HG03457 (cell line): ENCODE results near the gene DDX51.
"Not testable (repeated sequence)": the region's sequence is repeated elsewhere in the genome, so short reads cannot be mapped to it uniquely, and the experiment has no call there.

Experiments
- ATAC-seq: cut with Tn5 transposase; IDR thresholded peaks from one replicate; pipeline ENCODE4 v1.9.1; 2021; ENCODE audit warnings: moderate number of reproducible peaks; ENCODE audit not compliant: unreplicated experiment

The DDX51 gene

DNA sequence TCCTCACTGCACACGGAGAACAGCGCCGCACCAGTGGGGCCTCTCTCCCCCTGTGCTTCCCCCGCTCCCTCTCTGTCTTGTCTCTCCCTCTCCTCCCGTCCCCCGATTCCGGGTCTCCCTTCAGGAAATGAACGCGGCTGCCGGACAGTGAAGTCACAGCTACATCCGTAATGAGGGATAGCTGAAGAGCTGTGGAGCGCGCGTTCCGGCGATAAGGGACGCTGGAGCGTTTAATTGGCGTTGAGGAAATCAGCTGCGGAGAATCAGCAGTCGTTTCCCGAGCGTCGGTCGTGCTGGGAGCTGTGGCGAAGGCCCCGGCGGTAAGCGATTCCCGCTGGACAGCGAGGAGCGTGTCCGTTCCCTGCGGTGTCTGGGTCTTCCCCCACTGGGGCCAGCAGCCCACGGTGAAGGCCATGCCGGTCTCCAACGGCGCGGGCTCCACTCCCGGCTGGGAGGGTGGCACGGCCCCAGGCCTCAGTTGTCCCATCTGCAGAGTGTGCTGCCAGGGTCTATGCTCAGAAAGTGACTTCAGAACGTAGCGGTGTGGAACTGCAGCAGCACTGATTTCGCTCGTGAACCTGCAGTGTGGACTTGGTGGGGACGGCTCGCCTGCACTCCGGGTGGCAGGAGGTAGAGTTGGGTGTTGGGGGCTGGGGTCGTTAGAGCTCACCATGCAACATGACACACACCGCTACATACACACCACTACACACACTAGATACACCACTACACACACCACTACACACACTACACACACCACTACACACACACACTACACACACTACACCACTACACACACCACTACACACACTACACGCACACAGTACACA is 11.0 kb upstream of the DDX51 start:
- ATAC-seq, result no peak

- ATAC-seq, result no peak
Observed at GRCh38 chr12:132154341-132154761, 10.2 kb upstream of the DDX51 start.

DNA sequence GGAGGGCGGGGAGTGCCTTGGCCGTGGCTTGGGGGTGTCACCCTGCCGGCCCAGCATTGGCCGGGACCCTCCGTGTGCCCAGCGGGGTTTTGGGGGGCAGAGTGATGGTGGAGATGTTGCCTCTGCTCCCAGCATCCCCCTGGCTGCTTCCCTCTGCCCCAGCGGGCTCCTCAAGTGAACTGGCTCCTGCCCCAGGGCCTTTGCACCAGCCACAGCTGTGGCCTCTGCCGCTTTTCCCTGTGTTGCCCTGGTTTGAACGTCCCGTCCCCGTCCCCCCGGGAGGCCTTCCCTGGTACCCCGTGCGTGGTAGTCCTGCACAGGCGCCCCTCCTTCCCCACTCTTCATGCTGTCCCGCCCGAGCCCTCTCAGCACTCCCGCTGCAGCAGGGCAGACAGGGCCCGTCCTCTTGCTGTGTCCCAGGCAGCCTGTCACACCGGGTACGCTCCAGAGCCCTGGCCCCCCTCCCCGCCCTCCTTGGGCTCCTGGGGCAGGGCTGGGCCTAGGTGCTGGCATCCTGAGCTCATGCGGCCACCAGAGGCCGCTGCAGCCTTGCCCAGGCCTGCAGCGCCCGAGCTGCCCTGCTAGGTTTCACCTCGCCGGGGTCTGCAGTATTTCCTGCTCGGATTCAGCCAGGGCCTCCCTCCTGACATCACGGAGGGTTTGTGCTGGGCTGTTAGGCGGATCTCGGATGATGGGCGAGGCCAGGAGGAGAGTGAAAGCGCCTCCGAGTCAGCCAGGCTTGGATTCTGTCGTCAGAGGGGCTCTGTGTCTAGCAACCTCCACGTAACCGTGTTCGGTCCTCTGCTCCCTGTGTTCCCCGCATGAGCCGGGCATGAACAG is 9.6 kb upstream of the DDX51 start:
- no peak for ATAC-seq

- ATAC-seq, result no peak
Observed at GRCh38 chr12:132152953-132153352, 8.8 kb upstream of the DDX51 start.

DNA sequence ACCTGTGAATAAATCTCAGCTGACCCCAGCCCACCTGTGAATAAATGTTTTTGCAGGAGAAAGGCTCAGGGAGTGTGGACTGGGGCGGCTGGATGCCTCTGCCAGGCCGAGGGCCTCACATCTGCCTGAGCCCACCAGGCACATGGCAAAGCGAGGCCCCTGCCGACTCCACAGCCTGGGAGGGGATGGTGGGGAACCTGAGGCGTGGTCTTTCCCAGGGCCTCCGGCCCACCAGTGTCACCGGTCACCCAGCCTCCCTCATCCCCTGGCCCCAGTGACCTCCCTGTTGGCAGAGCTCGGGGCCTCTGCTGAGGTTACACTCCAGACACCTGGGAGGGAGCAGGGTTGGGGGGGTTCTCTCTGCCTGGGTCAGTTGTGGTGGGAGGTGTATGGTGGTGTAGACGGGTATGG is 8.3 kb upstream of the DDX51 start:
- ATAC-seq, result no peak

DNA sequence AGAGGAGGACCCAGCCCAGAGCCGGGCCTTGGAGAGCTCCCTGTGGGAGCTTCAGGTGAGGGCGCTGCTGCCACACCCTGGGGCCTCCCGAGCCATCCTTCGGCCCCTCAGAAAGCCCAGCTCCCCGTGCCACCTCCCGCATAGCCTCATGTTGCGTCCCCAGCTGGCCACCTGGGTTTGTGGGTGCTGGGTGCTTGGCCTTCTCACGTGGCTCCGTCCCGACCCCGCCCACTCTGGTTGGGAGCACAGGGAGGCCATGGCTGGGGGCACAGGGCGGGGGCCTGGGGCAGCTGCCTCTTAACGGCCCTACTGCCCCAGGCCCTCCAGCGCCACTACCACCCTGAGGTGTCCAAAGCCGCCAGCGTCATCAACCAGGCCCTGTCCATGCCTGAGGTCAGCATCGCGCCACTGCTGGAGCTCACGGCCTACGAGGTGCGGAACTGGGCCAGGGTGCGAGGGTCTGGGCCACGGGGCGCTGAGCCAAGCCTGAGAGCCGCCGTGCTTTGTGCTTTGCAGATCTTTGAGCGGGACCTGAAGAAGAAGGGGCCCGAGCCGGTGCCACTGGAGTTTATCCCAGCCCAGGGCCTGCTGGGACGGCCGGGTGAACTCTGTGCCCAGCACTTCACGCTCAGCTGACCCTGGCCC is 7.8 kb upstream of the DDX51 start:
- no peak for ATAC-seq

DNA sequence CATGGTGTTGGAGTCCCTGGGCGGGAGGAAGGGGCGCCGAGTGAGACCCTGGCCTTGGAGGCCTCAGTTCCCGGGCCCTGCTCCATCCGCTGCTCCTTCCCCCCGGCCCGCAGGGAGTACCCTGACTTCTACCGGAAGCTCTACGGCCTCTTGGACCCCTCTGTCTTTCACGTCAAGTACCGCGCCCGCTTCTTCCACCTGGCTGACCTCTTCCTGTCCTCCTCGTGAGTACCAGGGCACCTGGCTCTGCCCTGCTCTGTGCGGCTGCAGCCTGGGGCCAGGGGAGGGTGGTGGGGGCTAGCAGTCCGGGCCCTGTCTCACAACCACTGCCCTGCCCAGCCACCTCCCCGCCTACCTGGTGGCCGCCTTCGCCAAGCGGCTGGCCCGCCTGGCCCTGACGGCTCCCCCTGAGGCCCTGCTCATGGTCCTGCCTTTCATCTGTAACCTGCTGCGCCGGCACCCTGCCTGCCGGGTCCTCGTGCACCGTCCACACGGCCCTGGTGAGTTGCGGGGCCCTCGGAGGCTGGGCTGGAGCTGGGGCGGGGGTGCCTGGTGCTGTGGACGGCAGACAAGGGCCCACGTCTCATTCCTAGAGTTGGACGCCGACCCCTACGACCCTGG is 7.1 kb upstream of the DDX51 start:
- ATAC-seq, result no peak

DNA sequence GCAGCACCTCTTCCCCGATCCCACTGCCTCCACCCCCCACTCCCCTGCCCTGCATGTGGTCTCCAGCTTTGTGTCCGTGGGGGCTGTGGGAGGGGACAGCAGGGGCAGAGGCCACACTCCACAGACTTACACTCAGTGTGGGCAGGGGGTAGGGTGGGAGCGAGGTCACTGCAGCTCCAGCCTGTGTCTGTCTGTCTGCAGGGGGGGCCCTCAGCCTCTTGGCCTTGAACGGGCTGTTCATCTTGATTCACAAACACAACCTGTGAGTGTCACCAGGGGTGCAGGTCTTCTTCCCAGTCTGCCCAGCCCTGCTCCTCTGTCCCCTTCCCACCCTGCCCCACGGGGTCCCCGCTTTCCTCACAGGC is 6.6 kb upstream of the DDX51 start:
- ATAC-seq, result no peak

DNA sequence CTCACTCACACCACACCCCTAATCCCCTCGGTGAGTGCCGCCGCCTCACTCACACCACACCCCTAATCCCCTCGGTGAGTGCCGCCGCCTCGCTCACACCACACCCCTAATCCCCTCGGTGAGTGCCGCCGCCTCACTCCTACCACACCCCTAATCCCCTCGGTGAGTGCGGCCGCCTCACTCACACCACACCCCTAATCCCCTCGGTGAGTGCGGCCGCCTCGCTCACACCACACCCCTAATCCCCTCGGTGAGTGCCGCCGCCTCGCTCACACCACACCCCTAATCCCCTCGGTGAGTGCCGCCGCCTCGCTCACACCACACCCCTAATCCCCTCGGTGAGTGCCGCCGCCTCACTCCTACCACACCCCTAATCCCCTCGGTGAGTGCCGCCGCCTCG is 5.4 kb upstream of the DDX51 start:
- not testable (repeated sequence) for ATAC-seq

DNA sequence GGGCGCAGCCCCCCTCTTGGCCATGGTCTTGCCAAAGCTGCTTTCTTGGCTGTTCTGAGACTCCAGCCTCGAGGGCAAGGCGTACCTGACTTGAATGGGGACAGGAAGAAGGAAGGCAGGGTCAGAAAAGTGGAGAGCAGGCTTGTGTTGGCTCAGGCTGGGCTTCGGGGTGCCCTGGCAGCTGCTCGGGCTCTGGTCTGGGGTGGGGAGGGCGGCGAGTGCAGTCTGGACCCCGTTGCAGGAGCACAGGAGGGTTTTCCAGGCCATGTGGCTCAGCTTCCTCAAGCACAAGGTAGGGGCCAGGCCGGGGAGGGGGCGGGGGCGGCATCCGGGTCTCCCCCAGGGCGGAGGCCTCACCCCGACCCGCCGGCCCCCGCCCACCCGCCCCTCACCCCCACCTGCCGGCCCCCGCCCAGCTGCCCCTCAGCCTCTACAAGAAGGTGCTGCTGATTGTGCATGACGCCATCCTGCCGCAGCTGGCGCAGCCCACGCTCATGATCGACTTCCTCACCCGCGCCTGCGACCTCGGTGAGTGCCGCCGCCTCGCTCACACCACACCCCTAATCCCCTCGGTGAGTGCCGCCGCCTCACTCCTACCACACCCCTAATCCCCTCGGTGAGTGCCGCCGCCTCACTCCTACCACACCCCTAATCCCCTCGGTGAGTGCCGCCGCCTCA is 4.4 kb upstream of the DDX51 start:
- no peak for ATAC-seq

- no peak for ATAC-seq
Observed at GRCh38 chr12:132147423-132148367, 3.6 kb upstream of the DDX51 start.

DNA sequence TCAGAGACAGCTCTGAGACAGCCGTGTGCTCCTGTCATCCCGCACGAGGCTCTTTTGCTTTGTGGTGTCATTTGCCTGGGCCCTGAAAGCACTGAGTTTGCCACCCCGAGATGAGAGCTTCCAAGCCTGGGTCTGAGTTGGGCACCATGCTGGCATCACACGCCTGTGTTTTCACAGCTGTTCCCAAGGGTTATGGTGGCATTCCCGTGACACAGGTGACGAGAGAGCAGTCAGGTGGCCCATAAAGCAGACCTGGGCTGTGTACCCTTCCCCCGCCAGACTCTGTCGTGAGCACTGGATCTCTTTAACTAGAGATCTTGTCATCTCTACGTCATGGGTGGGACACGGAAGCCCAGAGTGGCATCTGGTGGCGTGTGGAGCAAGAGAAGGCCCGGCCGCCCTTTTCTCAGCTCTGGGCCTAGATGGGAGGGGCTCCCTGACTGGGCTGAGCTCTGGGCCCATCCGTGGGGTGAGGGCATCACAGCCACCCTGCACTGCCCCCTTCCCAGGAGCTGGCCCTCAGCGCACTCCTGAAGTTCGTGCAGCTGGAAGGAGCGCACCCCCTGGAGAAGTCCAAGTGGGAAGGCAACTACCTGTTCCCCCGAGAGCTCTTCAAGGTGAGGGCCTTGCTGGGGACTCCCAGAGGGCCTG is 2.8 kb upstream of the DDX51 start:
- no peak for ATAC-seq

- ATAC-seq, result no peak
Observed at GRCh38 chr12:132146098-132146497, 2.0 kb upstream of the DDX51 start.

DNA sequence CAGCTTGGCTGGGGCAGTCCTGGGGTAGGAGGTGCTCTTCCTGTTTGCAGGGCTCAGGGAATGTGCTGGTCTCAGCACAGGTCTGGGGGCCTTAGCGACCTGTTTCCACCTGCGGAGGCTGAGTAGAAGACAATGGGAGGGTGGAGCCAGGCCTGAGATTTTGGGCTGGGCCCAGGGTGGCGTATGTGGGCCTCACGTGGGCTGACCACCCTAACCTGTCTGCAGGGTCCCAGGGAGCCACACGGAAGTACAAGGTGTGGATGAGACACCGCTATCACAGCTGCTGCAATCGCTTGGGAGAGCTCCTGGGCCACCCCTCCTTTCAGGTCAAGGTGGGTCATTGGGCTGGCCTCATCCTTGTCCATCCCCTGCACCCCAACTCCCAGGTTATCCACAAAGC is 1.2 kb upstream of the DDX51 start:
- ATAC-seq, result no peak

GRCh38 chr12:132144810-132145168 is 670 bp upstream of the DDX51 start:
- no peak for ATAC-seq

- peak; percentile 18 for ATAC-seq
Observed at GRCh38 chr12:132143336-132144071, 615 bp downstream of the DDX51 start.

DNA sequence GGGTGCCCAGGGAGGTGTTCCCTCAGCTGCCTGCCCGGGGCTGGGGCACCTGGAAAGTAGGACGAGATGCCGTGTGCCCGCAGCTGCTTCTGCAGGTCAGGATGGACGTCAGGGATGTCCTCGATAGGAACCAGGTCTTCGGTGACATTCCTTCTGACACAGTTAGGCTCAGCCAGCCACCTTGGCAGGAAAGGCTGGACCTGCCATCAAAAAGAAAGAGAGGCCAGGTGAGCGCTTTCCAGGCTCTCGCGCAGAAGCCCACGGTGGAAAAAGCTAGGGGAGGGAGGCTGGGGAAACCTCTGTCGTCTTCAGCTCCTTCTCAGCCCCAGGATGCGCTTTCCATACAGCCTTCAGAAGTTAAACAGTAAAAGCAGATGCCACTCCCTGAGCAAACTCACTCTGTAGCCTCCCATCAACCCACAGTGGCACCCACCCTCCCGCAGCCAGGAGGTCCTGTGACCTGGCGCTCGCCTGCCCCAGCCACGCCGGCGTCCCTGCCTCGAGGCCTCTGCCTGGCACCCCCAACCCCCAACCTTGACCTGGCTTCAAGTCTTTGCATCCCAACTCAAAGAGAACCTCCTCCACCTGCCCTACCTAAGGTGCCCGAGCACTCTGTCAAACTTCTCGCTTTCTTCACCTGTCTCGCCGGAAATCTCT is 1.3 kb downstream of the DDX51 start:
- no peak for ATAC-seq
